Astrocyte (in vitro differentiated cells and primary cell): Measurements from ENCODE around the gene JCHAIN.

Experiments
- EZH2 ChIP-seq: IDR thresholded peaks from 2 replicates; pipeline ENCODE4 v1.6.1; 2012; ENCODE audit warnings: mild to moderate bottlenecking, low read length, inconsistent platforms; ENCODE audit not compliant: insufficient read depth
- TF ChIP-seq, protein P1 (sequence below): IDR thresholded peaks from 2 replicates; pipeline ENCODE4 v1.5.1; 2011; ENCODE audit warnings: low read depth, mild to moderate bottlenecking, inconsistent platforms, low read length, moderate library complexity; ENCODE audit not compliant: insufficient read depth

DNA sequence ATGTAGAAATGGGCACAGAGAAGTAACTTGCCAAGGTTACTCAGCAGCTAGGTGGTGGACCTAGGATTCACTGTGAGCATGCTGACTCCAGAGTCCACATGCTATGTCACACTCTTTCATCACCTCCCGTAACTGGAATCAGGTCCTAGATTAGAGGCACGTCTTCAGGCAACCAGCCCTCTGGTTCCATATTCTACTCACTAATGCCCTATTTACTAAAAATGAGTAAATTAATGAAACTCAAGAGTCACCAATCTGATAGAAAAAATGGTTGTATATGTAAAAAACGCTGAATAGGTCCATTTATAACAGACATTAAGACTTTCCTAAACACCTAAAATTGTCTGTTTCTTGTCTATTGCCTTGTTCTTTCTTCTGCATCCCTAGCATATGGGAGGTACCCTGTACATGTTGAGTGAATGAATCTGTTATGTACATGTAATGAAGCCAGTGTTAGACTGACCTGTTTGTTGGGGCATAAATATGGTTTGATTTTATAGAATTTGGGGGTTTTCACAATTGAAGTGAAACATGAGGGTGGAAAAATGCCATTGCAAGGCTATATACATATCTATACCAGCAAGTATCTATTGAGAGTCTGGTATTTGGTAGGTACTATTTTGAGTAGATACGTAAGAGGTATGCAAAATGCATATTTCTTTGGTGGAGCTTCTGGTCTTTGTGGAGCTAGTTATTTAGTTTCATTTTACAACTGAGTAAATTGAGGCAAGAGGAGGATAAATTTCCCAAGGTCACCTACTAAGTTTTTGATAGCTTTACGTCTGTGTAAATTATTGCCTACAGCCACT lies 48.0 kb upstream of the JCHAIN start:
- no peak for TF ChIP-seq EZH2
- TF ChIP-seq, protein P1, sequence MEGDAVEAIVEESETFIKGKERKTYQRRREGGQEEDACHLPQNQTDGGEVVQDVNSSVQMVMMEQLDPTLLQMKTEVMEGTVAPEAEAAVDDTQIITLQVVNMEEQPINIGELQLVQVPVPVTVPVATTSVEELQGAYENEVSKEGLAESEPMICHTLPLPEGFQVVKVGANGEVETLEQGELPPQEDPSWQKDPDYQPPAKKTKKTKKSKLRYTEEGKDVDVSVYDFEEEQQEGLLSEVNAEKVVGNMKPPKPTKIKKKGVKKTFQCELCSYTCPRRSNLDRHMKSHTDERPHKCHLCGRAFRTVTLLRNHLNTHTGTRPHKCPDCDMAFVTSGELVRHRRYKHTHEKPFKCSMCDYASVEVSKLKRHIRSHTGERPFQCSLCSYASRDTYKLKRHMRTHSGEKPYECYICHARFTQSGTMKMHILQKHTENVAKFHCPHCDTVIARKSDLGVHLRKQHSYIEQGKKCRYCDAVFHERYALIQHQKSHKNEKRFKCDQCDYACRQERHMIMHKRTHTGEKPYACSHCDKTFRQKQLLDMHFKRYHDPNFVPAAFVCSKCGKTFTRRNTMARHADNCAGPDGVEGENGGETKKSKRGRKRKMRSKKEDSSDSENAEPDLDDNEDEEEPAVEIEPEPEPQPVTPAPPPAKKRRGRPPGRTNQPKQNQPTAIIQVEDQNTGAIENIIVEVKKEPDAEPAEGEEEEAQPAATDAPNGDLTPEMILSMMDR: no peak
